ENCODE results near the gene CATSPER1. TPM values are rescaled to one million over a fixed set of nuclear protein-coding genes. Genes with fewer than 3 reads are reported as not detected.

CATSPER1 gene
- total and polyA plus RNA-seq, 2 of the 13 experiments (the other 11 are each of a cell fraction or from before 2014, with no cell fraction given), result 0.17 TPM; not detected in 1

GRCh38 chr11:66051766-66052663 lies 25.7 kb upstream of the CATSPER1 start, which contains the start of gene SF3B2 (continued):
- TF ChIP-seq ZNF256 (CRISPR knock-in tag; conservative IDR thresholded peaks at IDR 0.05), result no peak
- TF ChIP-seq ZNF484 (CRISPR knock-in tag; IDR thresholded peaks at IDR 0.05; ENCODE audit: borderline replicate concordance, low read depth), result no peak
- TF ChIP-seq CSRNP1 (CRISPR knock-in tag; IDR thresholded peaks at IDR 0.05), result peak; percentile 90
- no peak; the same call in 1 of the 2 replicates for TF ChIP-seq RXRB (CRISPR knock-in tag; IDR thresholded peaks at IDR 0.05; ENCODE audit: borderline replicate concordance)
- peak; percentile 79; the same call in 1 of the 2 replicates for TF ChIP-seq ZNF790 (CRISPR knock-in tag; IDR thresholded peaks at IDR 0.05; ENCODE audit: borderline replicate concordance)
- TF ChIP-seq MIER2 (CRISPR knock-in tag; IDR thresholded peaks at IDR 0.05), result peak; percentile 14; the same call in 1 of the 2 replicates
- peak; percentile 89 for TF ChIP-seq TBX2 (CRISPR knock-in tag; IDR thresholded peaks at IDR 0.05; ENCODE audit: borderline replicate concordance)
- TF ChIP-seq ZNF280B (CRISPR knock-in tag; IDR thresholded peaks at IDR 0.05; ENCODE audit: borderline replicate concordance), result peak; percentile 79; the same call in 1 of the 2 replicates
- TF ChIP-seq ZNF17 (CRISPR knock-in tag; IDR thresholded peaks at IDR 0.05), result no peak
- no peak for TF ChIP-seq CEBPG (CRISPR knock-in tag; IDR thresholded peaks at IDR 0.05)
- no peak for TF ChIP-seq U2AF2 (IDR thresholded peaks at IDR 0.05; ENCODE audit: low read depth, low read length)
- peak; percentile 96 for TF ChIP-seq TAF1 (CRISPR knock-in tag; IDR thresholded peaks at IDR 0.05)
- peak; percentile 78 for TF ChIP-seq AGO2 (optimal IDR thresholded peaks at IDR 0.05; ENCODE audit: low read depth, low read length)
- TF ChIP-seq ATF7-NPFF (CRISPR knock-in tag; IDR thresholded peaks at IDR 0.05; ENCODE audit: low read depth), result peak; percentile 38; the same call in 1 of the 2 replicates
- no peak for TF ChIP-seq ZNF451 (CRISPR knock-in tag; IDR thresholded peaks at IDR 0.05)
- TF ChIP-seq ARID5B (CRISPR knock-in tag; IDR thresholded peaks at IDR 0.05), result peak; percentile 68
- TF ChIP-seq SMYD3 (CRISPR knock-in tag; IDR thresholded peaks at IDR 0.05), result 0 out of 2 replicates have a peak, but pooled peaks have one; percentile 60
- TF ChIP-seq RCOR2 (CRISPR knock-in tag; IDR thresholded peaks at IDR 0.05), result 0 out of 2 replicates have a peak, but pooled peaks have one; percentile 5
